Upper lobe of right lung (tissue), 1 donor: Measurements from ENCODE around the gene IFNG-AS1. TPM values are rescaled to one million over a fixed set of nuclear protein-coding genes. Genes with fewer than 3 reads are reported as not detected.

Experiments
- ATAC-seq: fragments of 200-7000 bp; cut with Tn5 transposase; one replicate; pipeline ENCODE4 v1.9.1; 2020; ENCODE audit warnings: mild to moderate bottlenecking, moderate library complexity
- DNase-seq: peaks from one replicate; pipeline ENCODE4 v3.0.0-alpha.2; 2020
- H3K27ac ChIP-seq: fragments of 200-600 bp; one replicate; pipeline ENCODE4 v1.8.0; 2022
- H3K27me3 ChIP-seq: fragments of 200-600 bp; one replicate; pipeline ENCODE4 v1.8.0; 2022; ENCODE audit warnings: mild to moderate bottlenecking
- H3K36me3 ChIP-seq: fragments of 200-600 bp; one replicate; pipeline ENCODE4 v1.8.0; 2022
- H3K4me1 ChIP-seq: fragments of 200-600 bp; one replicate; pipeline ENCODE4 v1.8.0; 2022
- H3K4me3 ChIP-seq: fragments of 200-600 bp; one replicate; pipeline ENCODE4 v1.8.0; 2022; ENCODE audit warnings: mild to moderate bottlenecking
- H3K9me3 ChIP-seq: fragments of 200-600 bp; one replicate; pipeline ENCODE4 v1.8.0; 2022
- CTCF ChIP-seq: fragments of 200-600 bp; IDR thresholded peaks from one replicate; pipeline ENCODE4 v1.8.0; 2022; ENCODE audit warnings: antibody characterized with exemption
- intact Hi-C: fragments of 100-400 bp; cut with DNase I; formaldehyde crosslinking; loops from one replicate; pipeline ENCODE4 v1.11.0; 2022
- total RNA-seq: library from RNA; stranded (reverse); fragmentation: NEBNext Ultra II Directional; extraction: Animal tissue kit (Norgen Biotek cat#: 25700); gene quantifications from one replicate; pipeline ENCODE4 v1.2.1, GENCODE V29; 2021
- donor health status: DM: no; HTN: yes; CAD: no; lungs with severe emphysema.

IFNG-AS1 gene
- total RNA-seq, 1 donor from 2014 or later, result not detected

DNA sequence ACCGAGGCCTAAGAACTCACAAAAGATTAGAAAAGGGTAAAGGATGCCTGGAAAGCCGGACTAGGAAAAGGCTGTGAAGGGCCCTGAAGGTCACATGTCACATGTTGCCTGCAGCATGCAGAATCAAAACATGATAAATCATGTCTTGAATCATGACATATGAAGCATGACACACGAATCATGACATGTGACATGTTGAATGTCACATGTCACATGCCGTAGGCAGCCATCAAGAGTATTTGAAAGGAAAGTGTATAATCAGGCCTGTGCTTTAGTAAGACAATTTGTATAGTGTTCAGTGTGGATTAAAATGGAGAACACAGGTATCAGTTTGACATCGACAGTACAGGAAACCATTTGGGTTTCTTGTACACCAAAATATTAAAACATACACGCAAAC lies 30.8 kb downstream of the IFNG-AS1 start:
- no peak for DNase-seq
- no peak for ATAC-seq
- intact Hi-C loops, result no loop called here
- Histone ChIP-seq H3K27me3 (no peaks in the 10 kb centered on the region), H3K4me1 (no peaks in the 10 kb centered on the region), H3K9me3 (no peaks in the 10 kb centered on the region), H3K27ac (no peak overlapping the region), H3K4me3 (no peak overlapping the region), H3K36me3 (no peaks in the 10 kb centered on the region)
- TF ChIP-seq CTCF, result no peak

- H3K27ac ChIP-seq, result no peak overlapping the region
- H3K4me1 ChIP-seq, result no peaks in the 10 kb centered on the region
- no peak for DNase-seq
- no peaks in the 10 kb centered on the region for H3K9me3 ChIP-seq
- no peak overlapping the region for H3K4me3 ChIP-seq
- no peak for ATAC-seq
- intact Hi-C loops, result no loop called here
- H3K27me3 ChIP-seq, result no peaks in the 10 kb centered on the region
- no peak for TF ChIP-seq CTCF
- H3K36me3 ChIP-seq, result no peaks in the 10 kb centered on the region
These were observed 31.5 kb downstream of the IFNG-AS1 start for GRCh38 chr12:68020699-68021098.

GRCh38 chr12:68028647-68029046 lies 39.4 kb downstream of the IFNG-AS1 start:
- intact Hi-C loops, result loop anchor here (2.0 kb wide), 1 partner anchor 52 kb away; no protein-coding TSS in a partner anchor
- no peaks in the 10 kb centered on the region for H3K9me3 ChIP-seq
- no peak overlapping the region for H3K4me3 ChIP-seq
- ATAC-seq (no peak), DNase-seq (no peak)
- TF ChIP-seq CTCF, result no peak
- H3K4me1 ChIP-seq, result no peaks in the 10 kb centered on the region
- H3K27ac ChIP-seq, result no peak overlapping the region
- H3K27me3 ChIP-seq, result no peaks in the 10 kb centered on the region
- H3K36me3 ChIP-seq, result no peaks in the 10 kb centered on the region

- no peak for TF ChIP-seq CTCF
- no peaks in the 10 kb centered on the region for H3K9me3 ChIP-seq
- intact Hi-C loops, result no loop called here
These were observed 41.0 kb downstream of the IFNG-AS1 start for GRCh38 chr12:68030248-68030647.

GRCh38 chr12:68031174-68031573 lies 41.9 kb downstream of the IFNG-AS1 start:
- H3K9me3 ChIP-seq, result no peaks in the 10 kb centered on the region
- TF ChIP-seq CTCF, result no peak
- H3K4me1 ChIP-seq, result no peaks in the 10 kb centered on the region
- H3K27me3 ChIP-seq, result no peaks in the 10 kb centered on the region
- ATAC-seq (no peak), DNase-seq (no peak)
- intact Hi-C loops, result no loop called here
- H3K4me3 ChIP-seq, result no peak overlapping the region
- no peaks in the 10 kb centered on the region for H3K36me3 ChIP-seq
- H3K27ac ChIP-seq, result no peak overlapping the region

More at GRCh38 chr12:68030248-68030647, 41.0 kb downstream of the IFNG-AS1 start:
- Histone ChIP-seq H3K27ac (no peak overlapping the region), H3K36me3 (no peaks in the 10 kb centered on the region), H3K4me1 (no peaks in the 10 kb centered on the region), H3K27me3 (no peaks in the 10 kb centered on the region), H3K4me3 (no peak overlapping the region)
- ATAC-seq, result no peak
- DNase-seq, result no peak
